Erythroblast (primary cell): Measurements from ENCODE around the gene CDH10.

ENCODE experiments used
- GATA1 ChIP-seq: IDR thresholded peaks from 2 replicates; pipeline ENCODE4 v1.6.1; 2011; ENCODE audit warnings: low read depth, mild to moderate bottlenecking, control low read depth, low read length, moderate library complexity
- POLR2A ChIP-seq: IDR thresholded peaks from 2 replicates; pipeline ENCODE4 v1.6.1; 2011; ENCODE audit warnings: mild to moderate bottlenecking, low read length

GRCh38 chr5:24642022-24642421 is 2.8 kb downstream of the CDH10 start:
- TF ChIP-seq POLR2A (no peak), GATA1 (no peak)
